GM12874 (cell line): Measurements from ENCODE around the gene SLC27A5.

Source experiments
- CTCF ChIP-seq: IDR thresholded peaks from 2 replicates; pipeline ENCODE4 v1.5.1; 2011; ENCODE audit warnings: low read depth, mild to moderate bottlenecking, control low read depth, low read length, moderate library complexity; ENCODE audit not compliant: insufficient read depth

The SLC27A5 gene

GRCh38 chr19:58451358-58452101 is 60.3 kb downstream of the SLC27A5 start, which contains the start of gene ZNF324B:
Gene ZNF324B (plus strand): TSS chr19:58451622. CDS start chr19:58453702, 2,080 bp downstream.
- no peak for TF ChIP-seq CTCF

DNA sequence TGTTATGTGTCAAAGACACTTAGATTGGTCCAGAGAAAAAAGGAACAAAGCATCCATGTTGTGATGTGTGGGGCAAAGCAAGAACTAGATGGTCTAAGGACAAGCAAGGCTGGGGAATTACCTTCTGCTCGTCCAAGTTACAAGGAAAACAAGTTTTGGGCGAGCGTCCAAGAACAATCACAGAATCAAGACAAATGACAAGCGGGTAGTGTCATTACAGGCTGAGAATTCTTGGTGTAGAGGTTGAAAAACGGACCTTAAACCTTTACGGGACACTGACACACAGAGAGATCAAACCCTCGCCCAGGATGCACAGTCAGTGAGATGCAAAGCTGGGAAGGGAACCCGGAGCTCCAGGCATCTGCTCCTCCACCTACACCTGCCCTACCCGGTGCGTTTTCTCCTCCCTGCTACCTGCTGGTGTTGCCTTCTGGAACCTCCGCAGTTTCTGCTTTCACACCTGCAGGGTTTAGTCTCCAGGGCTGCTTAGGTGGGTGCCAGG is 60.9 kb downstream of the SLC27A5 start:
- no peak for TF ChIP-seq CTCF
